GM21529 (cell line): ENCODE measurements around the gene BPTF.
"Not testable (repeated sequence)": the region's sequence is repeated elsewhere in the genome, so short reads cannot be mapped to it uniquely, and the experiment has no call there.

Experiments used
- ATAC-seq: cut with Tn5 transposase; IDR thresholded peaks from one replicate; pipeline ENCODE4 v1.9.1; 2021; ENCODE audit not compliant: unreplicated experiment

The BPTF gene

GRCh38 chr17:68004201-68004600 lies 178.9 kb downstream of the BPTF start:
- no peak for ATAC-seq

GRCh38 chr17:68006797-68007196 lies 181.5 kb downstream of the BPTF start:
- ATAC-seq = no peak

- peak; percentile 68 for ATAC-seq
These were observed 185.9 kb downstream of the BPTF start for GRCh38 chr17:68011199-68011665.

- ATAC-seq = no peak
These were observed 188.1 kb downstream of the BPTF start for GRCh38 chr17:68013385-68013784.

- ATAC-seq = no peak
These were observed 189.9 kb downstream of the BPTF start for GRCh38 chr17:68015081-68015723.

- no peak for ATAC-seq
These were observed 191.5 kb downstream of the BPTF start for GRCh38 chr17:68016838-68017237.

GRCh38 chr17:68018493-68018892 lies 193.2 kb downstream of the BPTF start:
- not testable (repeated sequence) for ATAC-seq

- ATAC-seq = no peak
These were observed 194.0 kb downstream of the BPTF start for GRCh38 chr17:68019336-68019674.

GRCh38 chr17:68019675-68020408 lies 194.5 kb downstream of the BPTF start:
- peak; percentile 96 for ATAC-seq

- peak; percentile 8 for ATAC-seq
These were observed 195.1 kb downstream of the BPTF start for GRCh38 chr17:68020409-68020756.

- ATAC-seq = not testable (repeated sequence)
These were observed 195.5 kb downstream of the BPTF start for GRCh38 chr17:68020791-68021190.

GRCh38 chr17:68021963-68022362 lies 196.7 kb downstream of the BPTF start:
- ATAC-seq = no peak

- ATAC-seq = not testable (repeated sequence)
These were observed 197.2 kb downstream of the BPTF start for GRCh38 chr17:68022547-68022946.

GRCh38 chr17:68029512-68030215 lies 204.4 kb downstream of the BPTF start:
- no peak for ATAC-seq
